Liver (tissue), 9 donors: ENCODE measurements around the gene ARHGEF2. TPM values are rescaled to one million over a fixed set of nuclear protein-coding genes. Genes with fewer than 3 reads are reported as not detected.

ENCODE experiments used
- DNase-seq: peaks from one replicate; pipeline ENCODE4 v3.0.0-alpha.2; 2017; ENCODE audit warnings: low spot score
- H3K27ac ChIP-seq, 2 donors: one replicate each; pipeline ENCODE4 v1.7.0; 2013; ENCODE audit warnings: inconsistent platforms in 2 of 2, low read length in 2 of 2, control low read depth in 1 of 2, low read depth in 1 of 2, mild to moderate bottlenecking in 1 of 2
- H3K27me3 ChIP-seq, 4 donors: one replicate each; pipeline versions ENCODE4 v1.6.1 to v1.7.0; 2013; ENCODE audit warnings: low read length in 3 of 4, inconsistent platforms in 1 of 4, mild to moderate bottlenecking in 1 of 4, moderate library complexity in 1 of 4; ENCODE audit not compliant: control insufficient read depth in 4 of 4, insufficient read depth in 4 of 4
- H3K36me3 ChIP-seq, 4 donors: one replicate each; pipeline versions ENCODE4 v1.6.1 to v1.7.0; 2013; ENCODE audit warnings: low read length in 3 of 4, mild to moderate bottlenecking in 3 of 4, low read depth in 1 of 4, moderate library complexity in 1 of 4; ENCODE audit not compliant: control insufficient read depth in 4 of 4, insufficient read depth in 3 of 4
- H3K4me1 ChIP-seq, 4 donors: one replicate each; pipeline versions ENCODE4 v1.6.1 to v1.7.0; 2013; ENCODE audit warnings: low read length in 3 of 4, mild to moderate bottlenecking in 3 of 4, moderate library complexity in 1 of 4; ENCODE audit not compliant: control insufficient read depth in 4 of 4, insufficient read depth in 4 of 4
- H3K4me3 ChIP-seq, 3 donors: one replicate each; pipeline versions ENCODE4 v1.6.1 to v1.7.0; 2013; ENCODE audit warnings: low read length in 3 of 3, control low read depth in 1 of 3, low read depth in 1 of 3, mild to moderate bottlenecking in 1 of 3
- H3K9ac ChIP-seq, 2 donors: one replicate each; pipeline ENCODE4 v1.7.0; 2013; ENCODE audit warnings: low read length in 2 of 2, mild to moderate bottlenecking in 2 of 2, moderate library complexity in 2 of 2, control low read depth in 1 of 2, low read depth in 1 of 2
- H3K9me3 ChIP-seq, 4 donors: one replicate each; pipeline versions ENCODE4 v1.6.1 to v1.7.0; 2013; ENCODE audit warnings: low read length in 3 of 4; ENCODE audit not compliant: control insufficient read depth in 4 of 4
- ATF3 ChIP-seq: IDR thresholded peaks from 2 replicates; pipeline ENCODE4 v1.6.1; 2016; ENCODE audit warnings: antibody characterized with exemption
- EGR1 ChIP-seq, 2 donors: IDR thresholded peaks; 2 replicates each; pipeline ENCODE4 v1.6.1; 2016 to 2018; ENCODE audit warnings: antibody characterized with exemption in 2 of 2, low read depth in 2 of 2
- FOXA1 ChIP-seq: IDR thresholded peaks from 2 replicates; pipeline ENCODE4 v1.6.1; 2016; ENCODE audit warnings: antibody characterized with exemption
- FOXA2 ChIP-seq: IDR thresholded peaks from 2 replicates; pipeline ENCODE4 v1.6.1; 2016; ENCODE audit warnings: antibody characterized with exemption
- GABPA ChIP-seq, 2 donors: IDR thresholded peaks in 1 of 2; conservative IDR thresholded peaks in 1 of 2; 2 replicates each; pipeline ENCODE4 v1.6.1; 2016; ENCODE audit warnings: antibody characterized with exemption in 2 of 2, mild to moderate bottlenecking in 1 of 2, moderate library complexity in 1 of 2
- HNF4A ChIP-seq, 2 donors: conservative IDR thresholded peaks; 2 replicates each; pipeline ENCODE4 v1.6.1; 2016; ENCODE audit warnings: antibody characterized with exemption in 2 of 2, mild to moderate bottlenecking in 2 of 2
- HNF4G ChIP-seq: IDR thresholded peaks from 2 replicates; pipeline ENCODE4 v1.6.1; 2016; ENCODE audit warnings: antibody characterized with exemption
- JUND ChIP-seq, 2 donors: IDR thresholded peaks; 2 replicates each; pipeline ENCODE4 v1.6.1; 2016; ENCODE audit warnings: antibody characterized with exemption in 2 of 2
- MAX ChIP-seq: IDR thresholded peaks from 2 replicates; pipeline ENCODE4 v1.6.1; 2016; ENCODE audit warnings: antibody characterized with exemption
- NR2F2 ChIP-seq: IDR thresholded peaks from 2 replicates; pipeline ENCODE4 v1.6.1; 2016; ENCODE audit warnings: antibody characterized with exemption
- RAD21 ChIP-seq, 2 donors: IDR thresholded peaks; 2 replicates each; pipeline ENCODE4 v1.6.1; 2016; ENCODE audit warnings: antibody characterized with exemption in 2 of 2, mild to moderate bottlenecking in 2 of 2
- REST ChIP-seq: IDR thresholded peaks from 2 replicates; pipeline ENCODE4 v1.6.1; 2016; ENCODE audit warnings: antibody characterized with exemption, mild to moderate bottlenecking
- RXRA ChIP-seq, 2 donors: IDR thresholded peaks; 2 replicates each; pipeline ENCODE4 v1.6.1; 2017 to 2018; ENCODE audit warnings: antibody characterized with exemption in 2 of 2, mild to moderate bottlenecking in 1 of 2
- SP1 ChIP-seq: IDR thresholded peaks from 2 replicates; pipeline ENCODE4 v1.6.1; 2018; ENCODE audit warnings: antibody characterized with exemption, mild to moderate bottlenecking
- TAF1 ChIP-seq: conservative IDR thresholded peaks from 2 replicates; pipeline ENCODE4 v1.6.1; 2016; ENCODE audit warnings: antibody characterized with exemption, mild to moderate bottlenecking
- YY1 ChIP-seq: IDR thresholded peaks from 2 replicates; pipeline ENCODE4 v1.6.1; 2016; ENCODE audit warnings: antibody characterized with exemption, mild to moderate bottlenecking
- WGBS: extraction: QIAGEN DNeasy Blood & Tissue Kit; methylation state at CpG from one replicate; pipeline ENCODE4 v1.1.7; 2013; 5-methylcytosine and 5-hydroxymethylcytosine counted together
- polyA plus RNA-seq, 2 donors: library from polyadenylated mRNA; stranded (reverse) in 1 of 2; unstranded in 1 of 2; fragments of 200-250 nt in 1 of 2; fragments of >200 nt in 1 of 2; fragmentation: Nextera tagmentation in 1 of 2; extraction: Ambion mirVana in 1 of 2; gene quantifications; one replicate each; pipeline versions ENCODE4 v1.2.1 to v1.2.3, GENCODE V29; 2013 to 2015
- total RNA-seq, 2 donors: library from RNA; depleted of rRNA; stranded (reverse); fragments of >200 nt; gene quantifications; one replicate each; pipeline ENCODE4 v1.2.3, GENCODE V29; 2014
- TF ChIP-seq, protein P1 (sequence below): fragments of 150-350 bp; IDR thresholded peaks from 2 replicates; pipeline ENCODE4 v1.5.1; 2017; ENCODE audit warnings: improper control_type of control experiment, low read depth, low read length; ENCODE audit not compliant: missing input control
- TF ChIP-seq, protein P2 (sequence below): IDR thresholded peaks from 2 replicates; pipeline ENCODE4 v1.6.1; 2016; ENCODE audit warnings: antibody characterized with exemption
- donor health status: healthy.
- donor health status: healthy.
- donor health status: healthy.
- donor health status: healthy.
- donor health status: healthy.

Gene ARHGEF2
- total and polyA plus RNA-seq, 4 donors: 3.2 to 59.1 (median 10.3) TPM

GRCh38 chr1:155929057-155929456 is 49.3 kb downstream of the ARHGEF2 start:
- Histone ChIP-seq H3K27me3 (no peaks in the 10 kb centered on the region), H3K4me1 (peaks cover 12 to 31% (median 20%) of the 10 kb centered on the region in 4 donors), H3K36me3 (peaks cover 28 to 62% (median 60%) of the 10 kb centered on the region in 4 donors), H3K9ac (no peak overlapping the region), H3K9me3 (no peaks in the 10 kb centered on the region), H3K27ac (no peak overlapping the region), H3K4me3 (no peak overlapping the region)
- TF ChIP-seq SP1 (no peak), EGR1 (IDR thresholded peaks at IDR 0.05; ENCODE audit: low read depth in 2 of 2) (no peak), NR2F2 (no peak), HNF4G (no peak), MAX (no peak), RAD21 (IDR thresholded peaks at IDR 0.05) (no peak), TAF1 (no peak), ATF3 (no peak), HNF4A (conservative IDR thresholded peaks at IDR 0.05) (no peak), REST (no peak)
- 85% methylated on average over 5 of the region's 5 CpGs for WGBS
- no peak for DNase-seq

- no peaks in the 10 kb centered on the region for H3K9me3 ChIP-seq
- peaks cover 0 to 4% (median 2%) of the 10 kb centered on the region in 4 donors for H3K4me1 ChIP-seq
- H3K4me3 ChIP-seq: no peak overlapping the region
- 80% methylated on average over 2 of the region's 2 CpGs for WGBS
- no peaks in the 10 kb centered on the region for H3K27me3 ChIP-seq
- no peak for DNase-seq
- H3K27ac ChIP-seq: no peak overlapping the region
- peaks cover 34 to 77% (median 71%) of the 10 kb centered on the region in 4 donors for H3K36me3 ChIP-seq
- no peak overlapping the region for H3K9ac ChIP-seq
- TF ChIP-seq EGR1 (IDR thresholded peaks at IDR 0.05; ENCODE audit: low read depth in 2 of 2) (no peak), JUND (IDR thresholded peaks at IDR 0.05) (no peak), MAX (no peak), GABPA (IDR thresholded peaks at IDR 0.05 in 1 of 2, conservative IDR thresholded peaks at IDR 0.05 in 1 of 2) (no peak), FOXA2 (no peak), HNF4G (no peak), ATF3 (no peak), YY1 (no peak), SP1 (no peak), TAF1 (no peak), REST (no peak), RXRA (IDR thresholded peaks at IDR 0.05) (no peak), RAD21 (IDR thresholded peaks at IDR 0.05) (no peak), HNF4A (conservative IDR thresholded peaks at IDR 0.05) (no peak), FOXA1 (no peak), NR2F2 (no peak)
- TF ChIP-seq, protein P1, sequence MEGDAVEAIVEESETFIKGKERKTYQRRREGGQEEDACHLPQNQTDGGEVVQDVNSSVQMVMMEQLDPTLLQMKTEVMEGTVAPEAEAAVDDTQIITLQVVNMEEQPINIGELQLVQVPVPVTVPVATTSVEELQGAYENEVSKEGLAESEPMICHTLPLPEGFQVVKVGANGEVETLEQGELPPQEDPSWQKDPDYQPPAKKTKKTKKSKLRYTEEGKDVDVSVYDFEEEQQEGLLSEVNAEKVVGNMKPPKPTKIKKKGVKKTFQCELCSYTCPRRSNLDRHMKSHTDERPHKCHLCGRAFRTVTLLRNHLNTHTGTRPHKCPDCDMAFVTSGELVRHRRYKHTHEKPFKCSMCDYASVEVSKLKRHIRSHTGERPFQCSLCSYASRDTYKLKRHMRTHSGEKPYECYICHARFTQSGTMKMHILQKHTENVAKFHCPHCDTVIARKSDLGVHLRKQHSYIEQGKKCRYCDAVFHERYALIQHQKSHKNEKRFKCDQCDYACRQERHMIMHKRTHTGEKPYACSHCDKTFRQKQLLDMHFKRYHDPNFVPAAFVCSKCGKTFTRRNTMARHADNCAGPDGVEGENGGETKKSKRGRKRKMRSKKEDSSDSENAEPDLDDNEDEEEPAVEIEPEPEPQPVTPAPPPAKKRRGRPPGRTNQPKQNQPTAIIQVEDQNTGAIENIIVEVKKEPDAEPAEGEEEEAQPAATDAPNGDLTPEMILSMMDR: no peak
- TF ChIP-seq, protein P2, sequence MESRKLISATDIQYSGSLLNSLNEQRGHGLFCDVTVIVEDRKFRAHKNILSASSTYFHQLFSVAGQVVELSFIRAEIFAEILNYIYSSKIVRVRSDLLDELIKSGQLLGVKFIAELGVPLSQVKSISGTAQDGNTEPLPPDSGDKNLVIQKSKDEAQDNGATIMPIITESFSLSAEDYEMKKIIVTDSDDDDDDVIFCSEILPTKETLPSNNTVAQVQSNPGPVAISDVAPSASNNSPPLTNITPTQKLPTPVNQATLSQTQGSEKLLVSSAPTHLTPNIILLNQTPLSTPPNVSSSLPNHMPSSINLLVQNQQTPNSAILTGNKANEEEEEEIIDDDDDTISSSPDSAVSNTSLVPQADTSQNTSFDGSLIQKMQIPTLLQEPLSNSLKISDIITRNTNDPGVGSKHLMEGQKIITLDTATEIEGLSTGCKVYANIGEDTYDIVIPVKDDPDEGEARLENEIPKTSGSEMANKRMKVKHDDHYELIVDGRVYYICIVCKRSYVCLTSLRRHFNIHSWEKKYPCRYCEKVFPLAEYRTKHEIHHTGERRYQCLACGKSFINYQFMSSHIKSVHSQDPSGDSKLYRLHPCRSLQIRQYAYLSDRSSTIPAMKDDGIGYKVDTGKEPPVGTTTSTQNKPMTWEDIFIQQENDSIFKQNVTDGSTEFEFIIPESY: no peak
Observed at GRCh38 chr1:155925506-155925905, 52.8 kb downstream of the ARHGEF2 start.
